SH-SY5Y (cell line): ENCODE results near the gene TRIO.

Source experiments
- GATA2 ChIP-seq: IDR thresholded peaks from 2 replicates; pipeline ENCODE4 v1.6.1; 2011; ENCODE audit warnings: mild to moderate bottlenecking, low read depth, low read length
- GATA3 ChIP-seq: IDR thresholded peaks from 2 replicates; pipeline ENCODE4 v1.6.1; 2011; ENCODE audit warnings: low read depth, mild to moderate bottlenecking, low read length, moderate library complexity

- TF ChIP-seq GATA2 (no peak), GATA3 (no peak)
Observed at GRCh38 chr5:14161825-14162556, 18.8 kb downstream of the TRIO start.
